Activated naive CD8-positive, alpha-beta T cell treated with anti-CD3 and anti-CD28 coated beads, Interleukin-2, amount 50 U/mL, for 16 hours (primary cell): Measurements from ENCODE around the gene SPRR1B.
"Not testable (repeated sequence)": the region's sequence is repeated elsewhere in the genome, so short reads cannot be mapped to it uniquely, and the experiment has no call there.

Source experiments
- DNase-seq: peaks from one replicate; pipeline ENCODE4 v3.0.0-alpha.2; 2020; ENCODE audit warnings: low read depth, low spot score

SPRR1B gene

GRCh38 chr1:153030895-153031294, at the start of gene SPRR1B:
TSS of gene SPRR1B (plus strand) at chr1:153031203. CDS start at chr1:153032346, 1,143 bp downstream.
- no peak for DNase-seq

DNA sequence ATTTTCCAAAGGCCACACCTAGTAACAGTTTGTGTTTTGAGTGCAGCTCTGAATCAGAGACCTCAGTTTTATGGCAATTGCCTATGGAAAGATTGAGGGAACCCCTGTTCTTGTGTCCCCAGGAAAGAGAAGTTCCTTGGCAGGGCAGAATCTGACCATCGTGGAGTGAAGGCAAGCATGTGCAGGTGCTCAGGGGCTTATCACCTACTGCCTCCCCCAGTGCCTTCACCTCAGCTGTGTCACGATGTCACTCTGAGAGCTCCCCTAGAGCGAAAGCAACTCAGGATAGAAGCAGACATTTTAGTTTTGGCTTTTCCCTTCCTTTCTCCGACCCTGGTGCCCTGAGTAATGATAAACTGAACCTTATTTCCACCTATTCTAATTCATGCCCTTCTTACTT, 48.9 kb upstream of the SPRR1B start:
- DNase-seq, result no peak

GRCh38 chr1:152983234-152983633, 47.8 kb upstream of the SPRR1B start:
- DNase-seq, result no peak

GRCh38 chr1:152983743-152984142, 47.3 kb upstream of the SPRR1B start, which contains the start of gene SPRR1A:
TSS of gene SPRR1A (plus strand) at chr1:152984081. CDS start at chr1:152985231, 1,150 bp downstream.
- DNase-seq, result no peak

DNA sequence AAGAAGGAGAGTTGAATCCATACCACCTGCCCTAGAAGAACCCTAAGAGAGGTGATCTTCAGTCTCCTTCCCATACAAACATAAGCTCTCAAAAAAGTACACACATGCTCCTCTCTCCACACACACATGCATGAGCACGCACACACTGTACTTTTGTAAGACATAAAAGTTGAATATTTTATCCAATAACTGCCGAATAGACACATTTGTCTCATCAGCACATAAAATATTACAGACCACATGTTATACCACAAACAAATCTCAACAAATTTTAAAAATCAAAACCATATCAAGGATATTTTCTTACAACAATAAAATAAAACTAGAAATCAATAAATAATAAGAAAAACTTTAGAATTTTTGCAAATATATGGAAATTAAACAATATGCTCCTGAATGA, 44.4 kb upstream of the SPRR1B start:
- DNase-seq, result no peak

DNA sequence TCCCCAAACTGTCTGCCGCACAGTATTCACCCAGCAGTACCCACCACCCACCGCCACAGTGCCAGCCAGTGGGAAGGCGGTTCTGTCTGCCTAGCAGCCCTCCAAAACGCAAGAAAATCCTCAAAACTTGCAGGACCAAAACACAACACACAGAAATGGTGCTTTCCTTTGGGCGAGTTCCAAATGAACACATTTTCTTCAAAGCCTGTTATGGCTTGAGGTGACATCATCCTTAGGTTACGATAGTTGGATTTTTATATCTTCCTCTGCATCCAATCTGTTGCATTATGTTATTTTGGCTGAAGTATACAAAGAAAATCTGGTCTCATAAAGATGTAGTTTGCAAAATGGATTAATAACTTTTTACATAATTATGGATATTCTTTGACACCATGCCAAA, 37.8 kb upstream of the SPRR1B start:
- DNase-seq, result no peak

- DNase-seq, result no peak
Measured at GRCh38 chr1:152995842-152996241, 35.2 kb upstream of the SPRR1B start.

DNA sequence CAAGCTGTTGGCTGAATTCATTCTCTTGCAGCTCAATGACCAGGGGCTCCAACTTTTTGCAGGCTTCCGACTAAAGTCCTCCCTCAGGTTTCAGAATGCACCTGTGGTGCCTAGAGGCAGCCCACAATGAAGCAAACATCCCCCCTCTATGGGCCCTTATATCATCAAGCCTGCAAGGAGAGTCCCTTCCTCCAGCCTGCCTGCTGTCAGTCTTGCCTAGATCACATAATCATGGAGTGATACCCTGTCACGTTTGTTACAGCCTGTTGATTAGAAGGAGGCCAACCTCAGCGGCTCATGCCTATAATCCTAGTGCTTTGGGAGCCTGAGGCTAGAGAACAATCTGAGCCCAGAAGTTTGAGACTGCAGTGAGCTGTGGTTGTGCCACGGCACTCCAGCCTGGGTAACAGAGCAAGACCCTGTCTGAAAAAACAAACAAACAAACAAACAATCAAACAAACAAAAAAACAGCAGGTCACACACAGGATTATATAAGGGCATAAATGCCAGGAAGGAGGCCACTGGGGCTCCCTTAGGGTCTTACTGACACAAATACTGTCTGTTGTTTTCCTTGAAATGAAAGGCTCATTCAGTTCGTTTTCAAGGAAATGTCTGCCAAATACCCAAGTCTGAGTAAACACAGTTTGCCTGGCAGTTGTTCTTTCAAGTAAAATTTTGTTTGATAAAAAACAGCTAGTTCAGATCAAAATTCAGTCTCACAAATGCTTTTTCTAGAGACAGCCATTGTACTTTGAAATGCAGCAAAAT, 34.2 kb upstream of the SPRR1B start:
- DNase-seq, result no peak

- no peak for DNase-seq
Measured at GRCh38 chr1:152997901-152998300, 33.1 kb upstream of the SPRR1B start.

DNA sequence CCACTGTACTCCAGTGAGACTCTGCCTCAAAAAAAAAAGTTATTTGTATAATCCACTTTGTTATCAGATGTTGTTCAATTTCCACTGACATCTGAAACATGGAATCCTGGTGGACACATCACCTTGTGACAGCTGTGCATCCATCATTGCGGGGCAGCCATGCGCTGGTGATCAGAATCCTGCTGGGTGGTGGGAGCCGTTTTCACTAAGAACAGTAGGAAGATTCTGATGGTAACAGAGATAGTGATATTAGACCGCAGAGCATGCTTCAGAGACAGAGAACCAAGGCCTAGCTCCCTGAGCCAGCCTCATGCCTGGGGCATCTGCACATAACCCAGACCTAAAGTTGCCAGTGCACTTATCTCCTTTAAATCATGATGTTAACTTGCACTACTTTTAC, 32.5 kb upstream of the SPRR1B start:
- DNase-seq, result no peak

GRCh38 chr1:152999818-153000217, 31.2 kb upstream of the SPRR1B start:
- no peak for DNase-seq

- no peak for DNase-seq
Measured at GRCh38 chr1:153000294-153000693, 30.7 kb upstream of the SPRR1B start.

DNA sequence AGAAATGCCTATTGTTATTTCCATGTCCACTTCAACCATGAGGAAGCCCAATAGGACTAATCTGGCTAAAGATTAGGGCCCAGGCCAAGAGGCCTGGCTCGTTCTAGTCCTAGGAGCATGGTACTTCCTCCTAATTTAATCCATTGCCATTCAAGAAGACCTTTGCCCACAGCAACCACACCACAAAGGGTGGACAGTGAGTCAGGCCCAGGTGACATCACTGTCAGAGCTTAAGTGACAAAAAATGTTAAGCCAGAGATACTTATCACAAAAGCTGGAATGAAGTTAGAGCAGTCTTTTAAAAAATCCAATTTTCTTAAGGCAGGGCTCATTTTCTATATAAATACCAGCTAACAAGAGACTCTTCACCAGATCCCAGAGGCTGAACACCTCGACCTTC, 29.6 kb upstream of the SPRR1B start, which contains the start of gene SPRR3:
Gene SPRR3 (plus strand): TSS at position 368 of the 400 bp plus-strand sequence. CDS start 1,272 bp downstream, outside the sequence.
- no peak for DNase-seq

DNA sequence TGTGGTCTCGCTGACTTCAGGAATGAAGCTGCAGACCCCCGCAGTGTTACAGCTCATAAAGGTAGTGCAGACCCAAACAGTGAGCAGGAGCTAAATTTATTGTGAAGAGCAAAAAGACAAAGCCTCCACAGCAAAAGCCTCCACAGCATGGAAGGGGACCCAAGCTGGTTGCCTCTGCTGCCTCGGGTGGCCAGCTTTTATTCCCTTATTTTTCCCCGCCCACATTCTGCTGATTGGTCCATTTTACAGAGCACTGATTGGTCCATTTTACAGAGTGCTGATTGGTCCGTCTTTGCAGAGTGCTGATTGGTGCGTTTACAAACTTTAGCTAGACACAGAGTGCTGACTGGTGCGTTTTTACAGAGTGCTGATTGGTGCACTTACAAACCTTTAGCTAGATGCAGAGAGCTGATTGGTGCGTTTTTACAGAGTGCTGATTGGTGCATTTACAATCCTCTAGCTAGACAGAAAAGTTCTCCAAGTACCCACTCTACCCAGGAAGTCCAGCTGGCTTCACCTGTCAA, 19.7 kb upstream of the SPRR1B start:
- DNase-seq, result not testable (repeated sequence)

- DNase-seq, result not testable (repeated sequence)
Measured at GRCh38 chr1:153021829-153022228, 9.2 kb upstream of the SPRR1B start.

DNA sequence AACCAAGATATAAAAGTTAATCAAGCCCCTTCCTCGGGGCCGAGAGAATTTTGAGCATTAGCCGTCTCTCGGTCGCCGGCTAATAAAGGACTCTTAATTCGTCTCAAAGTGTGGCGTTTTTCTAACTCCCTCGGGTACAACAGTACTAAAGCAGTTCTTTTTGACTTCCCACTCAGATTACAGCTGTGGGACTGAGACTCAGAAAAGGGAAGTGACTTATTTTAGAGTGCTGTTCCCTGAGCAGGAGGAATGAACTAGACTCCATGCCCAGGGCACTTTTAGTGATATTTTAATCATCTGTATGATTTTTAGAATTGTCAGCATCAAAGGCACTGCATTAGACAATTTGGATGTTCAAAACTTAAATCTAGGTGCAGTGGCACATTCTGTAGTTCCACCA, 8.7 kb upstream of the SPRR1B start:
- DNase-seq, result not testable (repeated sequence)

DNA sequence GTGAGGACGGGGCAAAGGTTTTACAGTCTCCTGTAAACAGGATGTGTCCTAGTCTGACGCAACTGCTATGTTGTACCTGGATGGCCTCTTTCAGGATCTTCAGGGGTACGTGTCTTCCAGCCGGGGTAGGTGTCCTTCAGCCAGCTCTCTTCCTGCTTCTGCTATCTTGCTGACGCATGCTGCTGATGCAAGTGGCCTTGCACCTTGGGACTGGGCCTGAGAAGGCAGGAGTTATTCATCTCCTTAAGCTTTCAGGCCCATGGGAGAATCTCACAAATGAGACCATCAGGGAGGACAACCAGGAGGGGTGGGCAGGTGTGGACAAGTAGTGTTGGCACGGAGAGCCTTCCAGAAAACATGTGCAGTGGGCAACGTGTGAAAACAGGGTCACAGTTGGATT, 7.9 kb upstream of the SPRR1B start:
- no peak for DNase-seq

GRCh38 chr1:153024413-153024812, 6.6 kb upstream of the SPRR1B start:
- no peak for DNase-seq

DNA sequence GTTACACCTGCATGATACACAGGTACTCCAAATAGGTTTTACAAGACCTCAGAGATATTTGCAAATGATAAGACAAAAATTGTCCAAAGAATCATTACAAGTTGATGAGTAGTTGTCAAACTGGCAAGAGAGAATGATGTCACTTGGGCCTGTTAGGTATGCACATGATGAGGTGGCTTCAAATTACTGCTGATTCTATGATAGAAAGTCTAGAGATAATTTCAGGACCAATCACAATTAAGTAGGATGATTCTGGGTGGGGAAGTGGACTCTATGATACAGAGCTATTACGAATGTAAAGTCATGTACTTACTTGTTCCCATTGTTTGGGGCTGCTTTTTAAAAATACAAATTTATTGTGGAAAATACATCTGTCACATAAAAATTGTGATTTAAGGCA, 5.2 kb upstream of the SPRR1B start:
- no peak for DNase-seq

DNA sequence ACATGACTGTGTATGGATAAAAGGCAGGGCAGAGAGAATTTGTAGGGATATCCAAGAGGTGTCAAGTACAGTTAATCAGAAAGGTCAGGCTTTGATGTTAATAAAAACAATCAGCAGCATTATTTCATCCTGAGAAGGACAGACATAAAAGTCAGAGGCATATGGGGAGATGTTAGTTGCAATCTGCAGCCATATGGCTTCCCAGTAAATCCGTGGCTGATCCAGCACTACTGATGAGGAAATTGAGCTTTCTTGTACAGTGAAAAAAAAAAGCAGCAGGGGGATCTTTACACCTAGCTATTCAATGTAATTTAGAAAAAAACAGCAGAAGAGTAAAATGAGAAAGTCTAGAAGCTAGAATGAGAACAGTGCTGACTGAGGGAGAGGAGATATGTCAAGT, 2.2 kb upstream of the SPRR1B start:
- DNase-seq, result no peak

DNA sequence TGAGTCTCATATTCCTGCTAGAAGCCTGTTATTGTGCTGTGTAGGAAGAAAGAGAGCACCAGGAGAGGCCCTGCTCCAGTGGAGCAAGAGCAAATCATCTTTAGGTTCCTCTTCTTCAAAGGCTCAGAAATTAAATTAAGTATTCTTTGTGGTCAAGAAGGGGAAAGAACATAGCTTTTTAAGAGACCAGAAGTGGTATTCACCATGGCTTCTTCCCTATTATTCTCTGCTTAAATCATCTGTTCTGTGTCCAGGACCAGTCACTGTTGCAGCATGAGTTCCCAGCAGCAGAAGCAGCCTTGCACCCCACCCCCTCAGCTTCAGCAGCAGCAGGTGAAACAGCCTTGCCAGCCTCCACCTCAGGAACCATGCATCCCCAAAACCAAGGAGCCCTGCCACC, 1.1 kb downstream of the SPRR1B start:
- DNase-seq, result no peak

- DNase-seq, result no peak
Measured at GRCh38 chr1:153032677-153033308, 1.8 kb downstream of the SPRR1B start.

- no peak for DNase-seq
Measured at GRCh38 chr1:153035211-153035610, 4.2 kb downstream of the SPRR1B start.
